Measurements from ENCODE around the gene SPATA17.
"Not testable (repeated sequence)": the region's sequence is repeated elsewhere in the genome, so short reads cannot be mapped to it uniquely, and the experiment has no call there.

Gene SPATA17

GRCh38 chr1:217630711-217631591, at the start of gene SPATA17, which contains the start of gene GPATCH2:
Gene SPATA17, plus strand, starts transcription at chr1:217631344. Its CDS starts 35 bp downstream, at chr1:217631379.
Gene GPATCH2, minus strand, starts transcription at chr1:217631090. Its CDS starts 119 bp downstream, at chr1:217630971.
- peak; percentile 89 to 95 for DNase-seq

GRCh38 chr1:217584286-217584811, 46.8 kb upstream of the SPATA17 start:
- DNase-seq = not testable (repeated sequence)

- no peak for DNase-seq
These were observed 45.6 kb upstream of the SPATA17 start for GRCh38 chr1:217585577-217585976.

GRCh38 chr1:217586586-217586985, 44.6 kb upstream of the SPATA17 start:
- DNase-seq = no peak

- DNase-seq = no peak
These were observed 40.5 kb upstream of the SPATA17 start for GRCh38 chr1:217590598-217590997.

GRCh38 chr1:217599154-217599553, 32.0 kb upstream of the SPATA17 start:
- no peak for DNase-seq

- DNase-seq = no peak
These were observed 28.8 kb upstream of the SPATA17 start for GRCh38 chr1:217602380-217602779.

GRCh38 chr1:217605390-217605789, 25.8 kb upstream of the SPATA17 start:
- DNase-seq = no peak

- DNase-seq = no peak
These were observed 16.9 kb upstream of the SPATA17 start for GRCh38 chr1:217614200-217614712.

GRCh38 chr1:217617126-217617525, 14.0 kb upstream of the SPATA17 start:
- DNase-seq = no peak

- DNase-seq = no peak
These were observed 10.3 kb upstream of the SPATA17 start for GRCh38 chr1:217620814-217621213.

- DNase-seq = no peak
These were observed 9.1 kb upstream of the SPATA17 start for GRCh38 chr1:217622042-217622441.

GRCh38 chr1:217626321-217626720, 4.8 kb upstream of the SPATA17 start:
- no peak for DNase-seq

GRCh38 chr1:217627431-217627830, 3.7 kb upstream of the SPATA17 start:
- no peak for DNase-seq

GRCh38 chr1:217642455-217642854, 11.3 kb downstream of the SPATA17 start:
- no peak for DNase-seq

- DNase-seq = no peak
These were observed 16.6 kb downstream of the SPATA17 start for GRCh38 chr1:217647791-217648190.

- DNase-seq = no peak
These were observed 19.5 kb downstream of the SPATA17 start for GRCh38 chr1:217650674-217651073.

- DNase-seq = peak in 1 of 2 experiments; percentile 26
These were observed 29.4 kb downstream of the SPATA17 start for GRCh38 chr1:217660353-217661062.

GRCh38 chr1:217661407-217661806, 30.3 kb downstream of the SPATA17 start:
- no peak for DNase-seq

- DNase-seq = no peak
These were observed 37.3 kb downstream of the SPATA17 start for GRCh38 chr1:217668351-217668940.

- DNase-seq = no peak
These were observed 42.2 kb downstream of the SPATA17 start for GRCh38 chr1:217673387-217673786.

- no peak for DNase-seq
These were observed 43.0 kb downstream of the SPATA17 start for GRCh38 chr1:217674028-217674729.

All from NCI-H2081 (cell line).